GM23248 (cell line): ENCODE data around the gene GCK.

Experiments used
- EZH2 ChIP-seq: fragments of 200-600 bp; sonication (generic); IDR thresholded peaks from 2 replicates; pipeline ENCODE4 v1.6.1; 2018; ENCODE audit warnings: antibody characterized with exemption, mild to moderate bottlenecking; ENCODE audit not compliant: insufficient read depth, poor library complexity, severe bottlenecking
- EZH2phosphoT487 ChIP-seq: fragments of 200-600 bp; sonication (generic); IDR thresholded peaks from 2 replicates; pipeline ENCODE4 v1.6.1; 2018; ENCODE audit warnings: antibody characterized with exemption, moderate library complexity, mild to moderate bottlenecking, low read depth; ENCODE audit not compliant: insufficient read depth

DNA sequence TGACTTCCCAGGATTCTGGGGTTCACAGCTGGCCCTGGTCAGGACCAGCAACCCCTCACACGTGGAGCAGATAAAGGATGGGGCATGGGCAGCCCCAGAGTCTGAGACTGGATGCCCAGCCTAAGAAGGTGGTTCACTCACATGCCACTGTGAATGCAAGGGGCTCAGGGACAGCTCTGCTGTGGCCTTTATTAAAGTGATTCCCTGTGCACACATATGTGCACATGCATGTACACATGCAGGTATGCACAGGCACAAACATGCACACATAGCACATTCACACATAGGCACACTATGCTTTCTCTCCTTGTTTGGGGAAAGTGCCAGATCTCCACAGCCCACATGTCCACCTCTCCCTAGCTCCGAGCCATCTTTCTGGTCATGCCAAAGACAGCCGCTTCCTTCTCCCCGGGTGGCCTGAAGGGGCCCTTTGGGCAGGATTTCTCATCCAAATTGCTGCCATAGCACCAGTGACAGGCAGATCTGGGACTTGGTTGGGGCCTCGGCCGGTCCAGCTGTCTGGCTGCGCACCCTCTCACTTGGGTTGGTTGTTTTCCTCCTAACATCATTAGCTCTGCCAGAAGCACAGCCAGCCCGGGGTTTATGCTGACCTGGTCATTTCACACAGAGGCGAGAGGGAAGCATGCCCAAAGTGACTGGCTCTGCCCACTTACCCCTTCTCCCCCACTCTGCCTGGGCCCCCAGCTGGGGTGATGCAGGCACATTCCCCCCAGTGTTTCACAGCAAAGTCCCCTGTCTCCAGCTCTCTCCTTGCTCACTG, 1.4 kb downstream of the GCK start:
- no peak for TF ChIP-seq EZH2phosphoT487
- no peak for TF ChIP-seq EZH2
